Kidney (tissue), 14 donors: Measurements from ENCODE around the gene SPATA6L. TPM values are rescaled to one million over a fixed set of nuclear protein-coding genes. Genes with fewer than 3 reads are reported as not detected.

Experiments used
- DNase-seq, 5 donors: peaks; one replicate each; pipeline ENCODE4 v3.0.0-alpha.2; 2013 to 2020
- FAIRE-seq: peaks from 2 replicates; lab custom pipeline; 2012; peaks lifted over from hg19 to GRCh38; lab: Jason Lieb, UNC
- H3K27ac ChIP-seq, 2 donors: one replicate each; pipeline ENCODE4 v1.7.0; 2013; ENCODE audit warnings: low read depth in 2 of 2, low read length in 2 of 2, inconsistent platforms in 1 of 2
- H3K27me3 ChIP-seq: one replicate; pipeline ENCODE4 v1.7.1; 2013; ENCODE audit warnings: low read length, inconsistent platforms; ENCODE audit not compliant: control insufficient read depth, insufficient read depth
- H3K36me3 ChIP-seq, 3 donors: one replicate each; pipeline versions ENCODE4 v1.7.0 to v1.7.1; 2013; ENCODE audit warnings: low read length in 3 of 3, control low read depth in 1 of 3, inconsistent platforms in 1 of 3; ENCODE audit not compliant: insufficient read depth in 3 of 3, control insufficient read depth in 2 of 3
- H3K4me1 ChIP-seq, 3 donors: one replicate each; pipeline versions ENCODE4 v1.7.0 to v1.7.1; 2013; ENCODE audit warnings: low read length in 3 of 3, inconsistent platforms in 1 of 3, low read depth in 1 of 3; ENCODE audit not compliant: control insufficient read depth in 2 of 3, insufficient read depth in 2 of 3
- H3K4me3 ChIP-seq, 3 donors: one replicate each; pipeline versions ENCODE4 v1.7.0 to v1.8.1; 2013; ENCODE audit warnings: low read length in 3 of 3, control low read depth in 1 of 3, inconsistent platforms in 1 of 3
- H3K9ac ChIP-seq, 3 donors: one replicate each; pipeline versions ENCODE4 v1.7.0 to v1.7.1; 2013; ENCODE audit warnings: low read length in 3 of 3, control low read depth in 1 of 3, inconsistent platforms in 1 of 3
- H3K9me3 ChIP-seq, 3 donors: one replicate each; pipeline versions ENCODE4 v1.7.0 to v1.7.1; 2013; ENCODE audit warnings: low read length in 3 of 3, control low read depth in 1 of 3, inconsistent platforms in 1 of 3; ENCODE audit not compliant: control insufficient read depth in 2 of 3, insufficient read depth in 1 of 3
- CTCF ChIP-seq: IDR thresholded peaks from 3 replicates; pipeline ENCODE4 v1.5.1; 2012; ENCODE audit warnings: mild to moderate bottlenecking, moderate library complexity, borderline replicate concordance; ENCODE audit not compliant: insufficient read depth; ENCODE audit errors: extremely low read depth
- intact Hi-C: fragments of 100-400 bp; cut with DNase I; formaldehyde crosslinking; loops from one replicate; pipeline ENCODE4 v1.11.1; 2022
- polyA plus RNA-seq: library from polyadenylated mRNA; stranded (reverse); fragments of 350-450 nt; fragmentation: Illumina TruSeq; extraction: RNeasy Lipid Tissue Mini Kit (QIAGEN cat#74804); gene quantifications from one replicate; pipeline ENCODE4 v1.2.3, GENCODE V29; 2014; ENCODE audit warnings: low read depth, low replicate concordance; ENCODE audit not compliant: insufficient read depth
- total RNA-seq: library from RNA; stranded (reverse); fragmentation: NEBNext Ultra II Directional; extraction: Animal tissue kit (Norgen Biotek cat#: 25700); gene quantifications from one replicate; pipeline ENCODE4 v1.2.1, GENCODE V29; 2021
- donor health status: control.
- donor health status: control.
- donor health status: control.
- donor health status: control.
- donor health status: control.
- donor health status: DM: yes; HTN: yes; CAD: no.
- donor health status: Normal renal cell carcinoma (clear cell type).

Gene SPATA6L
- total and polyA plus RNA-seq, 2 donors from 2014 or later, result 1.5 to 15.1 TPM

- no peak for DNase-seq
- no peak for TF ChIP-seq CTCF
Observed at GRCh38 chr9:4573634-4574389, 92.5 kb downstream of the SPATA6L start.

GRCh38 chr9:4573176-4573575 lies 93.1 kb downstream of the SPATA6L start:
- Histone ChIP-seq H3K27me3 (no peaks in the 10 kb centered on the region), H3K27ac (no peak overlapping the region), H3K36me3 (peaks cover 0 to 43% (median 13%) of the 10 kb centered on the region in 3 donors), H3K4me3 (no peak overlapping the region), H3K9ac (no peak overlapping the region), H3K9me3 (no peaks in the 10 kb centered on the region), H3K4me1 (no peaks in the 10 kb centered on the region)
- FAIRE-seq (no peak), DNase-seq (no peak)
- intact Hi-C loops, result no loop called here
- TF ChIP-seq CTCF, result no peak

More at GRCh38 chr9:4573634-4574389, 92.5 kb downstream of the SPATA6L start:
- peaks cover 0 to 48% (median 13%) of the 10 kb centered on the region in 3 donors for H3K36me3 ChIP-seq
- H3K27ac ChIP-seq, result no peak overlapping the region
- H3K4me3 ChIP-seq, result no peak overlapping the region
- no peak for FAIRE-seq
- H3K9me3 ChIP-seq, result no peaks in the 10 kb centered on the region
- H3K4me1 ChIP-seq, result no peaks in the 10 kb centered on the region
- H3K27me3 ChIP-seq, result no peaks in the 10 kb centered on the region
- intact Hi-C loops, result no loop called here
- H3K9ac ChIP-seq, result no peak overlapping the region

DNA sequence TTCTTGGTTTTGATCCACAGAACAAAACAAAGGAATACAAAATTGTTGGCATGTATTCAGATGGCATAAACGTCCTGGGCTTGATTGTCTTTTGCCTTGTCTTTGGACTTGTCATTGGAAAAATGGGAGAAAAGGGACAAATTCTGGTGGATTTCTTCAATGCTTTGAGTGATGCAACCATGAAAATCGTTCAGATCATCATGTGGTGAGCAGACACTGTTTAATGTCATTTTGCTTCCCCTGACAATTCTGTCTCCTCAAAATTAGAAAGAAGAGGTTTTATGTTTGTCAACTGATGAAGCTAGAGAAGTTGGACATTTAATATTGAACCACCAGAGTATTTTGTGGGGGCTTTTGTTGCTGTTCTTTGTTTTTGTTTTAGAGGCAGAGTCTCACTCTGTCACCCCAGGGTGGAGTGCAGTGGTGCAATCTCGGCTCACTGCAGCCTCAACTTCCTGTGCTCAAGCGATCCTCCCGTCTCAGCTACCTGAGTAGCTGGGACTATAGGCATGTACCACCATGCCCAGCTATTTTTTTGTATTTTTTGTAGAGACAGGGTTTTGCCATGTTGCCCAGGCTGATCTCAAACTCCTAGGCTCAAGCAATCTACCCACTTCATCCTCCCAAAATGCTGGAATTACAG lies 94.0 kb downstream of the SPATA6L start:
- DNase-seq, result no peak
- Histone ChIP-seq H3K27ac (no peak overlapping the region), H3K4me3 (no peak overlapping the region), H3K27me3 (no peaks in the 10 kb centered on the region), H3K4me1 (no peaks in the 10 kb centered on the region), H3K36me3 (peaks cover 0 to 46% (median 18%) of the 10 kb centered on the region in 3 donors), H3K9ac (no peak overlapping the region), H3K9me3 (no peaks in the 10 kb centered on the region)
- TF ChIP-seq CTCF, result no peak
- intact Hi-C loops, result no loop called here
- FAIRE-seq, result no peak
